IPS-18c (cell line): ENCODE data around the gene KCTD11.
"Not testable (repeated sequence)": the region's sequence is repeated elsewhere in the genome, so short reads cannot be mapped to it uniquely, and the experiment has no call there.

Experiments used
- H3K4me3 ChIP-seq: 2 replicates; pipeline ENCODE4 v1.7.0; 2013; ENCODE audit warnings: low read depth, mild to moderate bottlenecking, low read length, moderate library complexity; ENCODE audit not compliant: insufficient read depth
- H3K9me3 ChIP-seq: one replicate; pipeline ENCODE4 v1.6.1; 2013; ENCODE audit warnings: mild to moderate bottlenecking, low read length, moderate library complexity; ENCODE audit not compliant: control insufficient read depth, insufficient read depth

Gene KCTD11

GRCh38 chr17:7332600-7333069 lies 19.3 kb upstream of the KCTD11 start:
- H3K9me3 ChIP-seq, H3K4me3 ChIP-seq: not testable (repeated sequence)

GRCh38 chr17:7334938-7335538 lies 16.9 kb upstream of the KCTD11 start:
- H3K9me3 ChIP-seq = no peaks in the 10 kb centered on the region
- no peak overlapping the region for H3K4me3 ChIP-seq

- H3K4me3 ChIP-seq, H3K9me3 ChIP-seq: not testable (repeated sequence)
Measured at GRCh38 chr17:7335765-7336164, 16.2 kb upstream of the KCTD11 start.

GRCh38 chr17:7336240-7337175 lies 15.5 kb upstream of the KCTD11 start, which contains the start of gene ACAP1:
ACAP1 (plus strand) TSS chr17:7336529; CDS start chr17:7336735, 206 bp downstream.
- no peaks in the 10 kb centered on the region for H3K9me3 ChIP-seq
- peak within 1 kb of the TSS; percentile 6; the same call in 1 of the 2 replicates for H3K4me3 ChIP-seq

- not testable (repeated sequence) for H3K9me3 ChIP-seq, H3K4me3 ChIP-seq
Measured at GRCh38 chr17:7337600-7337999, 14.4 kb upstream of the KCTD11 start.

GRCh38 chr17:7340179-7340578 lies 11.8 kb upstream of the KCTD11 start:
- Histone ChIP-seq H3K9me3 (no peaks in the 10 kb centered on the region), H3K4me3 (no peak overlapping the region)

- Histone ChIP-seq H3K9me3 (no peaks in the 10 kb centered on the region), H3K4me3 (no peak overlapping the region)
Measured at GRCh38 chr17:7341842-7342241, 10.1 kb upstream of the KCTD11 start.

GRCh38 chr17:7343250-7343649 lies 8.7 kb upstream of the KCTD11 start:
- Histone ChIP-seq H3K4me3 (no peak overlapping the region), H3K9me3 (peaks cover 1% of the 10 kb centered on the region)

- Histone ChIP-seq H3K4me3 (no peak overlapping the region), H3K9me3 (peaks cover 2% of the 10 kb centered on the region)
Measured at GRCh38 chr17:7346761-7347614, 5.0 kb upstream of the KCTD11 start.

GRCh38 chr17:7347630-7348477 lies 4.1 kb upstream of the KCTD11 start:
- Histone ChIP-seq H3K9me3 (peaks cover 2% of the 10 kb centered on the region), H3K4me3 (no peak overlapping the region)

GRCh38 chr17:7348478-7349242 lies 3.3 kb upstream of the KCTD11 start:
- Histone ChIP-seq H3K4me3 (no peak overlapping the region), H3K9me3 (peaks cover 2% of the 10 kb centered on the region)

- Histone ChIP-seq H3K4me3 (peak overlapping the region; percentile 87), H3K9me3 (peaks cover 2% of the 10 kb centered on the region)
Measured at GRCh38 chr17:7352503-7352889, 534 bp downstream of the KCTD11 start.

- Histone ChIP-seq H3K9me3 (peaks cover 2% of the 10 kb centered on the region), H3K4me3 (peak overlapping the region; percentile 87; the same call in 1 of the 2 replicates)
Measured at GRCh38 chr17:7352910-7353635, 1.1 kb downstream of the KCTD11 start.

- Histone ChIP-seq H3K4me3 (no peak overlapping the region), H3K9me3 (no peaks in the 10 kb centered on the region)
Measured at GRCh38 chr17:7354262-7354843, 2.4 kb downstream of the KCTD11 start.

- H3K4me3 ChIP-seq = no peak within 1 kb of the TSS
- no peaks in the 10 kb centered on the region for H3K9me3 ChIP-seq
Measured at GRCh38 chr17:7355053-7355452, 3.1 kb downstream of the KCTD11 start, which contains the start of gene TMEM95. TMEM95 (plus strand) TSS chr17:7355156; CDS start chr17:7355205, 49 bp downstream.
